ENCODE results near the gene TBCK.

Gene TBCK

DNA sequence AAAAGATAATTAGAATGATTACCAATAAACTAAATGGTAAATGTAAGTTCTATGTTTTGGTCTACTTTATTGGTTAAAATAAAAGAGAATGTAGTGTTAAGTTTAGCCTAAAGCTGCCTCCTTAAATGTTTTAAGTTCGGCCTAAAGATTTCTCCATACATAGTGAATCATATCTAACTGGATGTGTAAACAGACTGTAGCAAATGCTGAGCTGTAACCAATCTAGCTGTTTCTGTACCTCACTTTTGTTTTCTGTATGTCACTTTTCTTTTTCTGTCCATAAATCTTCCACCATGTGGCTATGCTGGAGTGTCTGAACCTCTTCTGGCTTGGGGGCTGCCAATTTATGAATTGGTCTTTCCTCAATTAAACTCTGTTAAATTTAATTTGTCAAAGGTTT is 121.2 kb downstream of the TBCK start:
- TF ChIP-seq TAF1 (IDR thresholded peaks at IDR 0.05; ENCODE audit: borderline replicate concordance, insufficient read depth, low read length): no peak
- TF ChIP-seq POLR2AphosphoS5 (IDR thresholded peaks at IDR 0.05; ENCODE audit: low read depth, low read length): no peak
- no peak for TF ChIP-seq SIN3A (IDR thresholded peaks at IDR 0.05; ENCODE audit: borderline replicate concordance, insufficient read depth, low read length)

- TF ChIP-seq FOXP2 (optimal IDR thresholded peaks at IDR 0.05; ENCODE audit: borderline replicate concordance, extremely low read depth, extremely low read length, insufficient read depth): no peak
These were observed 123.9 kb downstream of the TBCK start for GRCh38 chr4:106192131-106192530.

- TF ChIP-seq REST (IDR thresholded peaks at IDR 0.05; ENCODE audit: insufficient read depth in 1 of 2, low read depth in 2 of 2, low read length in 2 of 2) (no peak), FOXP2 (optimal IDR thresholded peaks at IDR 0.05; ENCODE audit: borderline replicate concordance, extremely low read depth, extremely low read length, insufficient read depth) (no peak), SIN3A (IDR thresholded peaks at IDR 0.05; ENCODE audit: borderline replicate concordance, insufficient read depth, low read length) (no peak), POLR2AphosphoS5 (IDR thresholded peaks at IDR 0.05; ENCODE audit: low read depth, low read length) (no peak), TAF1 (IDR thresholded peaks at IDR 0.05; ENCODE audit: borderline replicate concordance, insufficient read depth, low read length) (no peak)
These were observed 129.8 kb downstream of the TBCK start for GRCh38 chr4:106186201-106186600.

- no peak for TF ChIP-seq SIN3A (IDR thresholded peaks at IDR 0.05; ENCODE audit: borderline replicate concordance, insufficient read depth, low read length)
- no peak for TF ChIP-seq REST (IDR thresholded peaks at IDR 0.05; ENCODE audit: insufficient read depth in 1 of 2, low read depth in 2 of 2, low read length in 2 of 2)
- no peak for TF ChIP-seq FOXP2 (optimal IDR thresholded peaks at IDR 0.05; ENCODE audit: borderline replicate concordance, extremely low read depth, extremely low read length, insufficient read depth)
- TF ChIP-seq TAF1 (IDR thresholded peaks at IDR 0.05; ENCODE audit: borderline replicate concordance, insufficient read depth, low read length): no peak
- no peak for TF ChIP-seq POLR2AphosphoS5 (IDR thresholded peaks at IDR 0.05; ENCODE audit: low read depth, low read length)
These were observed 132.5 kb downstream of the TBCK start for GRCh38 chr4:106183551-106183950.

GRCh38 chr4:106172861-106173260 is 143.1 kb downstream of the TBCK start:
- TF ChIP-seq FOXP2 (optimal IDR thresholded peaks at IDR 0.05; ENCODE audit: borderline replicate concordance, extremely low read depth, extremely low read length, insufficient read depth) (no peak), POLR2AphosphoS5 (IDR thresholded peaks at IDR 0.05; ENCODE audit: low read depth, low read length) (no peak), SIN3A (IDR thresholded peaks at IDR 0.05; ENCODE audit: borderline replicate concordance, insufficient read depth, low read length) (no peak), TAF1 (IDR thresholded peaks at IDR 0.05; ENCODE audit: borderline replicate concordance, insufficient read depth, low read length) (no peak), REST (IDR thresholded peaks at IDR 0.05; ENCODE audit: insufficient read depth in 1 of 2, low read depth in 2 of 2, low read length in 2 of 2) (no peak)

DNA sequence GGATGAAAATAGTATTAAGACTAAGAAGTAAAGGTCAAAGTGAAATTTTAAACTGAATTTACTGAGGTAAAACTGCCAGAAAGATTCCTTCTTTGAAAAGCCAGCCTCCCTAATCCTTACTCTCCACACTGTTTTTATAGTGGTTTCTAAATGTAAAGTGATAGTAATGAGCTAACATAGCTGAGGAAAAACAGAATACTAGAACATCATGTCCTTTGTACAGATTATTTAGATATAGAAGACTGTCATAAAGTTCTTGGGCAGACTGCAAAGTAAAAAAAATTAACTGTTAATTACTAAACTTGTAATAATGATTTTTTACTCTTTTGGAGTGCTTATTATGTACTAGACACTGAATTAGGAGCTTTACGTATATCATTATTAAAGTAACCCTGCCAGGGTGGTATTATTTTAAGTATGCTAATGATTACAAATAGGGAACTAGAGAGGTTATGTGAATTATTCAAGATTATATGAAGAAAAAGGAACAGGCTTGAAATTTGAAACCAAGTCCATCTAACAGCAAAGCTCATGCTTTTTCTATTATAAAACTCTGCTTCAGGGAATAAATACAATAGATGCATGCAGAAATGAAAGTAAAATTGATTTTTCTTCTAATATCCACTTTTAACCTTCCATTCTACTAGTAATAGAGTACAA is 150.5 kb downstream of the TBCK start:
- no peak for TF ChIP-seq POLR2AphosphoS5 (IDR thresholded peaks at IDR 0.05; ENCODE audit: low read depth, low read length)
- TF ChIP-seq FOXP2 (optimal IDR thresholded peaks at IDR 0.05; ENCODE audit: borderline replicate concordance, extremely low read depth, extremely low read length, insufficient read depth): no peak
- TF ChIP-seq SIN3A (IDR thresholded peaks at IDR 0.05; ENCODE audit: borderline replicate concordance, insufficient read depth, low read length): no peak
- no peak for TF ChIP-seq TAF1 (IDR thresholded peaks at IDR 0.05; ENCODE audit: borderline replicate concordance, insufficient read depth, low read length)
- TF ChIP-seq REST (IDR thresholded peaks at IDR 0.05; ENCODE audit: insufficient read depth in 1 of 2, low read depth in 2 of 2, low read length in 2 of 2): no peak
